D721Med (cell line): ENCODE results near the gene KCNMB4.

Experiments used
- DNase-seq: peaks from one replicate; pipeline ENCODE4 v3.0.0; 2011; ENCODE audit warnings: low spot score; ENCODE audit not compliant: insufficient read length
- FAIRE-seq: peaks from 2 replicates; lab custom pipeline; 2011; peaks lifted over from hg19 to GRCh38; lab: Jason Lieb, UNC
- TF ChIP-seq, protein P1 (sequence below): IDR thresholded peaks from 2 replicates; pipeline ENCODE4 v1.5.1; 2012; ENCODE audit warnings: mild to moderate bottlenecking, control low read depth; ENCODE audit not compliant: insufficient read depth; ENCODE audit errors: missing control alignments

The KCNMB4 gene

DNA sequence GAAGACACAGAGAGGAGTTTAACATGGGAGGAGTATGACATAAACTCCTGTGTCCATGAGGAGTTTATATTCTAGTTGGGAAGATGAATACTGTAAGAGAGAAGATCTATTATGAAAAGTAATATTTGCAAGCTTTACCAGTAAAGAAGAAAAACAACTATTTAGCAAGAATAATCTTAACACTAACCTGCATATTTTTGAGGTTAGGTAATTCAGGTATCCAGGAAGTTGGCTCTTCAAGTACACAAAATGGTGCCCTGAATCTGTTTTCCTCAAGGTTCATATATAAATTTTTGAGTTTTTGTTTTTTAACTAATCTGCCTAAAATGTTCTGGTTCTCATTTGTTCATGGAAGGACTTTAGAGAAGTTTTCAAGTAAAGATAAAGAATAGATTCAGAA is 33.9 kb upstream of the KCNMB4 start:
- FAIRE-seq (no peak), DNase-seq (no peak)
- TF ChIP-seq, protein P1, sequence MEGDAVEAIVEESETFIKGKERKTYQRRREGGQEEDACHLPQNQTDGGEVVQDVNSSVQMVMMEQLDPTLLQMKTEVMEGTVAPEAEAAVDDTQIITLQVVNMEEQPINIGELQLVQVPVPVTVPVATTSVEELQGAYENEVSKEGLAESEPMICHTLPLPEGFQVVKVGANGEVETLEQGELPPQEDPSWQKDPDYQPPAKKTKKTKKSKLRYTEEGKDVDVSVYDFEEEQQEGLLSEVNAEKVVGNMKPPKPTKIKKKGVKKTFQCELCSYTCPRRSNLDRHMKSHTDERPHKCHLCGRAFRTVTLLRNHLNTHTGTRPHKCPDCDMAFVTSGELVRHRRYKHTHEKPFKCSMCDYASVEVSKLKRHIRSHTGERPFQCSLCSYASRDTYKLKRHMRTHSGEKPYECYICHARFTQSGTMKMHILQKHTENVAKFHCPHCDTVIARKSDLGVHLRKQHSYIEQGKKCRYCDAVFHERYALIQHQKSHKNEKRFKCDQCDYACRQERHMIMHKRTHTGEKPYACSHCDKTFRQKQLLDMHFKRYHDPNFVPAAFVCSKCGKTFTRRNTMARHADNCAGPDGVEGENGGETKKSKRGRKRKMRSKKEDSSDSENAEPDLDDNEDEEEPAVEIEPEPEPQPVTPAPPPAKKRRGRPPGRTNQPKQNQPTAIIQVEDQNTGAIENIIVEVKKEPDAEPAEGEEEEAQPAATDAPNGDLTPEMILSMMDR: no peak

DNA sequence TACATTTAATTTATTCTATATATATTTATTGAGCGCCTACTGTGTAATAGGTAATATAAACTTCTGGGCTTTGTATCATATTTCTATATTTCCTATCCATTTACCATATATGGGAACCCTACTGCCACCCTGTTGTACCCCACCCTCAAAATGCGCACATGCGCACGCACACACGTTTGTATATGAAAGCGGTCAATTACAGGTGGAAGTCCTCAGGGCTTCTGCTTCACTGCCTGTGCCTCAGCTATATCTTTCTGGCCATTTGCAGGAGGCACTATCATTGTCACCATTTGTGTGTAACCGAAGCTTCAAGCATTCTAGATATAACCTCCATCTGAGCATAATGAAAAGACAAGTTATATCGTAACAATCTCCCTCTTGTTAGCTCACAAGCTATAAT is 31.3 kb upstream of the KCNMB4 start:
- DNase-seq: no peak
- FAIRE-seq: no peak
- TF ChIP-seq, protein P1: no peak

DNA sequence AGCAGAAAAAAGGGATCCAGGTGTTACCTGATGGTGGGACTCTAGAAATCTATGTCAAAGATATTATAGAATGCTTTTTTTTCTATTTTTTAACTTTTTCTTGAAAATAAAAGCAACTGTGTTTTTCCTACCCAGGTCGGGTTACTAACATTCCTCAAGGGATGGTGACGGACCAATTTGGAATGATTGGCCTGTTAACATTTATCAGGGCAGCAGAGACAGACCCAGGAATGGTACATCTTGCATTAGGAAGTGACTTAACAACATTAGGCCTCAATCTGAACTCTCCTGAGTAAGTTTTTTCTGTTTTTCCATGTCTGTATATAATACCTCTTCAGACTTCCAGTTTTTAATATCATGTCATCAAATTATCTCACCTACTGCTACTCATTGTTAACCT is 27.6 kb upstream of the KCNMB4 start:
- no peak for DNase-seq
- TF ChIP-seq, protein P1: no peak
- FAIRE-seq: no peak

DNA sequence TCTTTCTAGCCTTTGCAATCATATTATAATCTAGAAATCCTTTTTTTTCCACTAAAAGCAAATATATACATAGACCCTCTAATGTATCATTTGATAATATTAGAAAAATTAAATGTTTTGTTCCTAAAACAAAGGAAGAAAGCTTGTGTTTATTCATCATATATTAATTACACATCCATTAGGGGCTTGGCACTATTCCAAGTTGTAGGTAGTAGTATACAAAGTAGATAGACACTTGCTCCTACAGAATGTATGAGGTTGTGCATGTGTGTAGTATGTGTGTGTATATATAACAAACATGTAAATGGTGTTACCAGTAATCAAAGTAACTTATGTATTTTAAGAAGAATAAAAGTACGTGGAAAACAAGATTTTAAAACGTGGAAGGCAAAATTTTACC is 15.0 kb upstream of the KCNMB4 start:
- no peak for FAIRE-seq
- TF ChIP-seq, protein P1: no peak
- no peak for DNase-seq

DNA sequence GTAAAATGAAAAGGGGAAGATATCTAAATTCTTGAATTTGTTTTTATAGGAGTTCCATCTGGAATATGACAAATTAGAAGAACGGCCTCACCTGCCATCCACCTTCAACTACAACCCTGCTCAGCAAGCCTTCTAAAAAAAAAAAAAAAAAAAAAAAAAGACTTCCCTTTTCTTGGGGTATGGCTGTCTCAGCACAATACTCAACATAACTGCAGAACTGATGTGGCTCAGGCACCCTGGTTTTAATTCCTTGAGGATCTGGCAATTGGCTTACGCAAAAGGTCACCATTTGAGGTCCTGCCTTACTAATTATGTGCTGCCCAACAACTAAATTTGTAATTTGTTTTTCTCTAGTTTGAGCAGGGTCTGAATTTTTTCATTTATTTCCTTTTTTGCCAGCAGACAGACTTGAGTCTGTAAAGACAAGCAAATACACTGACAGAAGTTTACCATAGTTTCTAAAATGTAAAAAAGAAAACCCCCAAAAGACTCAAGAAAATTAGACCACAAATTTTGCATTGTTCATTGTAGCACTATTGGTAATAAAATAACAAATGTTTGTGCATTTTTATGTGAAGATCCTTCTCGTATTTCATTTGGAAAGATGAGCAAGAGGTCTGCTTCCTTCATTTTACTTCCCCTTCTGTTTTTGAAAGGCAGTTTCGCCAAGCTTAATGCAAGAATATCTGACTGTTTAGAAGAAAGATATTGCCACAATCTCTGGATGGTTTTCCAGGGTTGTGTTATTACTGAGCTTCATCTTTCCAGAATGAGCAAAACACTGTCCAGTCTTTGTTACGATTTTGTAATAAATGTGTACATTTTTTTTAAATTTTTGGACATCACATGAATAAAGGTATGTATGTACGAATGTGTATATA is 12.1 kb upstream of the KCNMB4 start:
- no peak for DNase-seq
- no peak for FAIRE-seq
- TF ChIP-seq, protein P1: no peak

DNA sequence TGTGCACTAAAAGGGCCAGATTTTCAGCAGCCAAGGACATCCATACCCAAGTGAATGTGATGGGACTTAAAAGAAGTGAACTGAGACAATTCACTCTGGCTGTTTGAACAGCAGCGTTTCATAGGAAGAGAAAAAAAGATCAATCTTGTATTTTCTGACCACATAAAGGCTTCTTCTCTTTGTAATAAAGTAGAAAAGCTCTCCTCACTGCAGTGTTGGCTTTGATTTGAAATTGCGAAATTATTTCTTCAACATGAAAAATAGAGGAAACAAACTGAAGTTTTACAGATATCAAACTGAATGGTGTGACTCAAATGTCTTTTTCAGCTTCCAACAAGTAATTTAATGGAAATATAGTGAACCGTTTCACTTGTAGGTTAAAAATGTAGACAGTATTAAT is 11.3 kb upstream of the KCNMB4 start:
- TF ChIP-seq, protein P1: no peak
- DNase-seq: no peak
- FAIRE-seq: no peak

DNA sequence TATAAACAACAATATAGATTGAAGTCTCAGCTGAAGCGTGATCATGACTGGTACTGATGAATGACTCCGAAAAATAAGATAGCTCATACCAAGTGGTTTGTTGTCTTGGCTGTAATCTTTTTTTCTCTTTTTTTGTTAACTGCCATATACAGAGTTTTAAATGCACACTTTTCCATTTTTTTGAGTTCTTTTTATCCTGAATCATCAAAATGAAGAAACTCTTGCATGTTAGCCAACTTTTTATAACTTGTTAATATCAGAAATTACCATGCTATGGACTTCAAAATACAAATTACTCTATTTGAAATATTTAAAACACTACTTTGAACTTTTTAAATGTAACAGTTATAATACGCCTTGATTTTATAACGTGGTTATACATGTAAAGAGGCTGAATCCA is 10.1 kb upstream of the KCNMB4 start:
- no peak for DNase-seq
- no peak for FAIRE-seq
- TF ChIP-seq, protein P1: no peak
